Urinary bladder (tissue), 4 donors: ENCODE measurements around the gene CWF19L2. TPM values are rescaled to one million over a fixed set of nuclear protein-coding genes. Genes with fewer than 3 reads are reported as not detected.
"Not testable (repeated sequence)": the region's sequence is repeated elsewhere in the genome, so short reads cannot be mapped to it uniquely, and the experiment has no call there.

Experiments
- DNase-seq: peaks from one replicate; pipeline ENCODE4 v3.0.0-alpha.2; 2015; ENCODE audit errors: extremely low spot score
- H3K27ac ChIP-seq: one replicate; pipeline ENCODE4 v1.5.1; 2013; ENCODE audit warnings: low read depth, mild to moderate bottlenecking, moderate library complexity
- H3K36me3 ChIP-seq: one replicate; pipeline ENCODE4 v1.6.1; 2013; ENCODE audit warnings: mild to moderate bottlenecking, moderate library complexity; ENCODE audit not compliant: insufficient read depth
- H3K4me1 ChIP-seq: one replicate; pipeline ENCODE4 v1.6.1; 2013; ENCODE audit warnings: mild to moderate bottlenecking, moderate library complexity; ENCODE audit not compliant: insufficient read depth
- H3K4me3 ChIP-seq: one replicate; pipeline ENCODE4 v1.5.1; 2013; ENCODE audit warnings: low read depth, low read length
- WGBS: extraction: QIAGEN DNeasy Blood & Tissue Kit; methylation state at CpG from one replicate; pipeline ENCODE4 v1.1.7; 2013; 5-methylcytosine and 5-hydroxymethylcytosine counted together
- polyA plus RNA-seq: library from polyadenylated mRNA; stranded (reverse); fragments of 200-250 nt; gene quantifications from one replicate; pipeline ENCODE4 v1.2.3, GENCODE V29; 2013
- total RNA-seq: library from RNA; depleted of rRNA; stranded (reverse); fragments of >200 nt; gene quantifications from one replicate; pipeline ENCODE4 v1.2.3, GENCODE V29; 2014
- donor health status: healthy with polysubstance abuse.
- donor health status: healthy.

Gene CWF19L2
- total and polyA plus RNA-seq, 2 donors: 9.1 to 39.2 TPM

DNA sequence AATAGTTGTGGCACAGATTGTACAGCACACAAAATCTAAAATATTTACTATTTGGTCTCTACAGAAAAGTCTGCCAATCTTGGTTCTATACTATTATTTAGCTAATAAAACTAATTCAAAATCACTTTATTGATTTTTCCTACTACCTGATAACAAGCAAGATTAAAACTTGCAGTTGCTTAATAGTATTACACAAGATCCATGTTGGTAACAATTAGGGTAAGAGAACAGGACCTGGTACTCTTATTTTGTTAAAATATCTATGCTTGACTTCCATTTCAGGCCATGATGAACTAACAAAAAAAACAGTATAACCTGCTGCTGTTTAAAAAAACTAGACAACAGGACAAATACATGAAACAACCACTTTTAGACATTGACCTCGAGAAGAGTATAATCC is 52.4 kb downstream of the CWF19L2 start:
- no peak for DNase-seq
- WGBS: 92% methylated on average over 1 of the region's 1 CpG
- H3K36me3 ChIP-seq: no peaks in the 10 kb centered on the region
- H3K4me3 ChIP-seq: no peak overlapping the region
- no peaks in the 10 kb centered on the region for H3K4me1 ChIP-seq
- no peak overlapping the region for H3K27ac ChIP-seq

DNA sequence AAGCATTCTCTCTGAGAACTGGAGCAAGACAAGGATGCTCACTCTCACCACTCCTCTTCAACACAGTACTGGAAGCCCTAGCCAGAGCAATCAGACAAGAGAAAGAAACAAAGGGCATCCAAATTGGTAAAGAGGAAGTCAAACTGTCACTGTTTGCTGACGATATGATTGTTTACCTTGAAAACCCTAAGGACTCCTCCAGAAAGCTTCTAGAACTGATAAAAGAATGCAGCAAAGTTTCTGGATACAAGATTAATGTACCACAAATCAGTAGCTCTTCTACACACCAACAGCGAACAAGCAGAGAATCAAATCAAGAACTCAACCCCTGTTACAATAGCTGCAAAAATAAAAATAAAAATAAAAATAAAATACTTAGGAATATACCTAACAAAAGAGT is 56.5 kb downstream of the CWF19L2 start:
- not testable (repeated sequence) for H3K36me3 ChIP-seq, H3K4me3 ChIP-seq, H3K4me1 ChIP-seq, H3K27ac ChIP-seq, DNase-seq
- WGBS: 91% methylated on average over 2 of the region's 2 CpGs

DNA sequence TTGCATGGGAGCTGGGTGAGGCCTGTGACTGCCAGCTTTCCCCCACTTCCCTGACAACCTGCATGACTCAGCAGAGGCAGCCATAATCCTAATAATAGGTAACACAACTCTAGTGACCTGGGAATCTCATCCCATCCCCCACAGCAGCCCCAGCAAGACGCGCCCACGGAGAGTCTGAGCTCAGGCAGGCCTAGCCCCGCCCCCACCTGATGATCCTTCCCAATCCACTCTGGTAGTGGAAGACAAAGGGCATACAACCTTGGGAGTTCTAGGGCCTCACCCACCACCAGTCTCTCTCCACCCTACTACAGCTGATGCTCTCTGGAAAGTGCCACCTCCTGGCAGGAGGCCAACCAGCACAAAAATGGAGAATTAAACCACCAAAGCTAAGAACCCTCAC is 60.3 kb downstream of the CWF19L2 start:
- Histone ChIP-seq H3K4me3 (no peak overlapping the region), H3K27ac (no peak overlapping the region), H3K4me1 (no peaks in the 10 kb centered on the region), H3K36me3 (peaks cover 1% of the 10 kb centered on the region)
- DNase-seq: no peak
- WGBS: 81% methylated on average over 4 of the region's 4 CpGs

GRCh38 chr11:107392611-107393010 is 65.0 kb downstream of the CWF19L2 start:
- WGBS: 46% methylated on average over 3 of the region's 3 CpGs
- no peaks in the 10 kb centered on the region for H3K36me3 ChIP-seq
- no peak for DNase-seq

GRCh38 chr11:107390701-107391100 is 66.9 kb downstream of the CWF19L2 start:
- not testable (repeated sequence) for H3K27ac ChIP-seq, H3K4me1 ChIP-seq, H3K36me3 ChIP-seq, DNase-seq, H3K4me3 ChIP-seq
- WGBS: 96% methylated on average over 4 of the region's 4 CpGs

More at GRCh38 chr11:107392611-107393010, 65.0 kb downstream of the CWF19L2 start:
- Histone ChIP-seq H3K27ac (no peak overlapping the region), H3K4me1 (no peaks in the 10 kb centered on the region), H3K4me3 (no peak overlapping the region)

GRCh38 chr11:107387666-107388065 is 70.0 kb downstream of the CWF19L2 start:
- peaks cover 2% of the 10 kb centered on the region for H3K4me1 ChIP-seq
- no peak overlapping the region for H3K27ac ChIP-seq
- H3K36me3 ChIP-seq: no peaks in the 10 kb centered on the region
- H3K4me3 ChIP-seq: no peak overlapping the region
- WGBS: 98% methylated on average over 6 of the region's 6 CpGs
- no peak for DNase-seq

- Histone ChIP-seq H3K4me3 (no peak overlapping the region), H3K36me3 (no peaks in the 10 kb centered on the region)
These were observed 72.2 kb downstream of the CWF19L2 start for GRCh38 chr11:107385361-107385981.

GRCh38 chr11:107384144-107384852 is 73.3 kb downstream of the CWF19L2 start:
- WGBS: 93% methylated on average over 1 of the region's 1 CpG
- Histone ChIP-seq H3K4me1 (peaks cover 2% of the 10 kb centered on the region), H3K4me3 (no peak overlapping the region), H3K27ac (no peak overlapping the region), H3K36me3 (no peaks in the 10 kb centered on the region)
- no peak for DNase-seq

More at GRCh38 chr11:107385361-107385981, 72.2 kb downstream of the CWF19L2 start:
- Histone ChIP-seq H3K4me1 (peaks cover 2% of the 10 kb centered on the region), H3K27ac (no peak overlapping the region)
- 95% methylated on average over 3 of the region's 3 CpGs for WGBS
- DNase-seq: no peak

DNA sequence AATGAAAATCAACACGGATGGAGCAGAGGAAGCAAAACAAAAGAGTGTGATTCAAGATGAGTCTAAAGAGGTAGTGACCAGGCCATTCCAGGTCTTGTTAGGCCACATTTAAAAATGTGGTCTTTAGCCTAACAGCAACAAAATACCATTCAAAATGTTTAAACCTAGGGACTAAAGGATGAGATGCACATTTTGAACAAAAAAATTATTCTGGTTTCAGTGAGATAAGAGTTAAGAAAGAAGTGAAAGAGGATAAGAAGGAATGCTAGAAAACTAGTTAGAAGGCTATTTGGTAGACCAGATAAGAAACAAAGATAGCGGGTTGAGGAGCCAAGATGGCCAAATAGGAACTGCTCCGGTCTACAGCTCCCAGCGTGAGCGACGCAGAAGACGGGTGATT is 85.2 kb downstream of the CWF19L2 start:
- no peaks in the 10 kb centered on the region for H3K36me3 ChIP-seq
- no peak overlapping the region for H3K27ac ChIP-seq
- WGBS: 89% methylated on average over 7 of the region's 7 CpGs
- H3K4me1 ChIP-seq: no peaks in the 10 kb centered on the region
- no peak for DNase-seq
- H3K4me3 ChIP-seq: no peak overlapping the region

DNA sequence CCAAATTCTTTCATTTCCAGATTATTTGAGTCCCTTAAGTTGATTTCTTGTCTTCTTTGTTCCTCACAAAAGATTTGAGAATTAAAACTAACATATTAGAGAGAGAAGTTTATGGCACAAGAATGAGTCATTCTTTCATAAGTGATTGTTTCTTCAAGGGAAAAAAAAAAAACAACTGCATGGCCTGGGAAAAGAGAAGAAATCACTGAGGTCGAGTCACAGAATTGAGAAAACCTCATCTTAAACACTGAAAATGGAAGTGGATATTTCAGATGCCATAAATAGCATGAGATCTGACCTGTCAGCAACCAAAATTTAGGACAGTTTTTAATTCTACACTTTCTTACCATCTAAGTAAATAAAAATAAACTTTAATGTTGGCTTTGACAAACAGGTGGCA is 87.2 kb downstream of the CWF19L2 start:
- 48% methylated on average over 1 of the region's 1 CpG for WGBS
- Histone ChIP-seq H3K36me3 (no peaks in the 10 kb centered on the region), H3K27ac (no peak overlapping the region), H3K4me1 (no peaks in the 10 kb centered on the region), H3K4me3 (no peak overlapping the region)
- no peak for DNase-seq

GRCh38 chr11:107359701-107360100 is 97.9 kb downstream of the CWF19L2 start:
- 96% methylated on average over 4 of the region's 4 CpGs for WGBS
- H3K4me3 ChIP-seq: no peak overlapping the region
- no peak for DNase-seq

GRCh38 chr11:107357877-107358276 is 99.7 kb downstream of the CWF19L2 start:
- Histone ChIP-seq H3K36me3 (no peaks in the 10 kb centered on the region), H3K4me3 (no peak overlapping the region), H3K27ac (no peak overlapping the region), H3K4me1 (no peaks in the 10 kb centered on the region)
- DNase-seq: no peak
- WGBS: 49% methylated on average over 1 of the region's 1 CpG

More at GRCh38 chr11:107359701-107360100, 97.9 kb downstream of the CWF19L2 start:
- Histone ChIP-seq H3K27ac (no peak overlapping the region), H3K4me1 (no peaks in the 10 kb centered on the region), H3K36me3 (no peaks in the 10 kb centered on the region)

GRCh38 chr11:107354780-107355179 is 102.8 kb downstream of the CWF19L2 start:
- no peaks in the 10 kb centered on the region for H3K36me3 ChIP-seq
- no peak overlapping the region for H3K27ac ChIP-seq
- 68% methylated on average over 2 of the region's 2 CpGs for WGBS
- DNase-seq: no peak
- H3K4me1 ChIP-seq: no peaks in the 10 kb centered on the region
- H3K4me3 ChIP-seq: no peak overlapping the region

- Histone ChIP-seq H3K36me3 (no peaks in the 10 kb centered on the region), H3K27ac (no peak overlapping the region), H3K4me1 (no peaks in the 10 kb centered on the region), H3K4me3 (no peak overlapping the region)
- DNase-seq: no peak
- 95% methylated on average over 2 of the region's 2 CpGs for WGBS
These were observed 119.7 kb downstream of the CWF19L2 start for GRCh38 chr11:107337917-107338316.
